Activated CD4-positive, alpha-beta memory T cell treated with anti-CD3 and anti-CD28 coated beads for 36 hours (primary cell): Measurements from ENCODE around the gene DHCR7. TPM values are rescaled to one million over a fixed set of nuclear protein-coding genes. Genes with fewer than 3 reads are reported as not detected.

Experiments
- CTCF ChIA-PET: fragments of 350-600 bp; sonication (Branson Sonifier 250); formaldehyde crosslinking; loops from one replicate; lab custom pipeline; 2021; ENCODE audit warnings: antibody characterized with exemption, inconsistent platforms; lab: Charles Lee
- POLR2A ChIA-PET: fragments of 350-600 bp; sonication (Branson Sonifier 250); formaldehyde crosslinking; loops from one replicate; lab custom pipeline; 2021; ENCODE audit warnings: antibody characterized with exemption; lab: Charles Lee
- DNase-seq: peaks from one replicate; pipeline ENCODE4 v3.0.0-alpha.2; 2020
- H3K27ac Mint-ChIP-seq: one replicate; pipeline ENCODE4 v1.8.0; 2021; ENCODE audit warnings: mixed read lengths
- H3K27me3 Mint-ChIP-seq: one replicate; pipeline ENCODE4 v1.8.0; 2021; ENCODE audit warnings: mixed read lengths
- H3K36me3 Mint-ChIP-seq: one replicate; pipeline ENCODE4 v1.8.0; 2021; ENCODE audit warnings: mixed read lengths
- H3K4me1 Mint-ChIP-seq: one replicate; pipeline ENCODE4 v1.8.0; 2021; ENCODE audit warnings: low read depth, mixed read lengths
- H3K4me3 Mint-ChIP-seq: one replicate; pipeline ENCODE4 v1.8.0; 2021; ENCODE audit warnings: mild to moderate bottlenecking, mixed read lengths
- H3K9me3 Mint-ChIP-seq: one replicate; pipeline ENCODE4 v1.8.0; 2021; ENCODE audit warnings: mixed read lengths
- intact Hi-C: fragments of 100-400 bp; cut with micrococcal nuclease; formaldehyde crosslinking; loops from one replicate; pipeline ENCODE4 v1.15.1; 2023
- microRNA-seq: library from miRNA; unstranded; fragments of <30 nt; microRNA quantifications from one replicate; pipeline ENCODE4 v1.2.0, GENCODE V29; 2022; ENCODE audit warnings: borderline number of aligned reads, borderline microRNAs expressed, borderline replicate concordance
- total RNA-seq, 2 experiments: library from RNA; stranded (reverse); gene quantifications; one replicate each; pipeline ENCODE4 v1.2.3, GENCODE V29; 2021

The DHCR7 gene
- total RNA-seq, 2 experiments from 2014 or later, result 61.4 to 63.5 TPM

DNA sequence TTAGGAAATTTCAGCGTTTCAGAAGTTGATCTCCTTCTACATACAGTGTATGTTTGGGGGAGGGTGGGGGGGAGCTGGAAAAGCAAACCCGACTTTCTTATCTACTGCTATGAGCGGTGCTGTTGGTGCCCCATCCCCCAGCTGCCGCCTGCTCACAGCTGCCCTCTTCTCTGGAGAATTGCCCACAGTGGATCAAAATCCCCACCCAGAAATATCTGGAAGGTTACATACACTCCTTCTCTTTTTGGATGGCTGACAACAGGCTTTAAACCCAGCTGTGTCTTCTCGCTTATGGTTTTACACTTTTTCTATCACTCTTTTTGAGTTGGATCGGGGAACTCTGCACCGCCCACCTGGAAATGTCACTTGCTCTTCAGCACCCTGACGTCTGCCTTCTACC, 56.4 kb downstream of the DHCR7 start:
- Mint-ChIP-seq H3K36me3 (no peaks in the 10 kb centered on the region), H3K9me3 (no peaks in the 10 kb centered on the region), H3K27me3 (peaks cover 8% of the 10 kb centered on the region), H3K4me1 (no peaks in the 10 kb centered on the region), H3K4me3 (no peak overlapping the region), H3K27ac (no peak overlapping the region)
- CTCF ChIA-PET, result no interaction called here
- POLR2A ChIA-PET, result no interaction called here
- intact Hi-C loops, result no loop called here
- no peak for DNase-seq

GRCh38 chr11:71391352-71391751, 56.8 kb downstream of the DHCR7 start:
- no peaks in the 10 kb centered on the region for H3K36me3 Mint-ChIP-seq

GRCh38 chr11:71388637-71389235, 59.5 kb downstream of the DHCR7 start:
- no peak overlapping the region for H3K4me3 Mint-ChIP-seq
- no peak for DNase-seq

More at GRCh38 chr11:71391352-71391751, 56.8 kb downstream of the DHCR7 start:
- no peak for DNase-seq
- Mint-ChIP-seq H3K4me1 (no peaks in the 10 kb centered on the region), H3K9me3 (no peaks in the 10 kb centered on the region), H3K4me3 (no peak overlapping the region), H3K27me3 (peaks cover 8% of the 10 kb centered on the region), H3K27ac (no peak overlapping the region)
- CTCF ChIA-PET, result no interaction called here
- intact Hi-C loops, result no loop called here
- POLR2A ChIA-PET, result no interaction called here

DNA sequence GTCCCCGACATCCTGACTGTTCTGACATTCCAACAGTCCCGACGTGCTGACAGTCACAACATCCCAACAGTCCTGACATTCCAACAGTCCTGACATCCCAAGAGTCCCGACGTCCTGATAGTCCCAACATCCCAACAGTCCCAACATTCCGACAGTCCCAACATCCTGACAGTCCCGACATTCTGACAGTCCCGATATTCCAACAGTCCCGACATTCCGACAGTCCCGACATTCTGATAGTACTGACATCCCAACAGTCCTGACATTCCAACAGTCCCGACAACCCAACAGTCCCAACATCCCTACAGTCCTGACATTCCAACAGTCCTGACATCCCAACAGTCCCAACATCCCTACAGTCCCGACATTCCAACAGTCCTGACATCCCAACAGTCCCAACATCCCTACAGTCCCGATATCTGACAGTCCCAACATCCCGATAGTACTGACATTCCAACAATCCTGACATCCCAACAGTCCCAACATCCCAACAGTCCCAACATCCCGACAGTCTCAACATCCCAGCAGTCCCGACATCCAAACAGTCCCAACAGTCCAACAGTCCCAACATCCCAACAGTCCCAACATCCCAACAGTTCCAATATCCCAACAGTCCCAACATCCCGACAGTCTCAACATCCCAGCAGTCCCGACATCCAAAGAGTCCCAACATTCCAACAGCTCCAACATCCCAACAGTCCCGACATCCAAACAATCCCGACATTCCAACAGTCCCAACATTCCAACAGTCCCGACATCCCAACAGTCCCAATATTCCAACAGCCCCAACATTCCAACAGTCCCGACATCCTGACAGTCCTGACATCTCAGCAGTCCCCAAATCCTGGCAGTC, 60.2 kb downstream of the DHCR7 start:
- CTCF ChIA-PET, result no interaction called here
- no peak overlapping the region for H3K4me3 Mint-ChIP-seq
- peaks cover 8% of the 10 kb centered on the region for H3K27me3 Mint-ChIP-seq
- no peaks in the 10 kb centered on the region for H3K9me3 Mint-ChIP-seq
- intact Hi-C loops, result no loop called here
- H3K4me1 Mint-ChIP-seq, result no peaks in the 10 kb centered on the region
- H3K36me3 Mint-ChIP-seq, result no peaks in the 10 kb centered on the region
- POLR2A ChIA-PET, result no interaction called here
- H3K27ac Mint-ChIP-seq, result no peak overlapping the region
- no peak for DNase-seq

More at GRCh38 chr11:71388637-71389235, 59.5 kb downstream of the DHCR7 start:
- Mint-ChIP-seq H3K9me3 (no peaks in the 10 kb centered on the region), H3K27me3 (peaks cover 8% of the 10 kb centered on the region), H3K4me1 (no peaks in the 10 kb centered on the region), H3K36me3 (no peaks in the 10 kb centered on the region), H3K27ac (no peak overlapping the region)
- ChIA-PET CTCF (no interaction called here), POLR2A (no interaction called here)
- intact Hi-C loops, result no loop called here

GRCh38 chr11:71387200-71387599, 61.0 kb downstream of the DHCR7 start:
- H3K4me1 Mint-ChIP-seq, result no peaks in the 10 kb centered on the region
- CTCF ChIA-PET, result no interaction called here

GRCh38 chr11:71386202-71386601, 62.0 kb downstream of the DHCR7 start:
- DNase-seq, result no peak
- Mint-ChIP-seq H3K27ac (no peak overlapping the region), H3K9me3 (no peaks in the 10 kb centered on the region), H3K36me3 (no peaks in the 10 kb centered on the region), H3K27me3 (peaks cover 14% of the 10 kb centered on the region), H3K4me3 (no peak overlapping the region), H3K4me1 (no peaks in the 10 kb centered on the region)
- ChIA-PET CTCF (no interaction called here), POLR2A (no interaction called here)
- intact Hi-C loops, result no loop called here

More at GRCh38 chr11:71387200-71387599, 61.0 kb downstream of the DHCR7 start:
- Mint-ChIP-seq H3K27ac (no peak overlapping the region), H3K4me3 (no peak overlapping the region), H3K9me3 (no peaks in the 10 kb centered on the region), H3K27me3 (peaks cover 11% of the 10 kb centered on the region), H3K36me3 (no peaks in the 10 kb centered on the region)
- no peak for DNase-seq
- intact Hi-C loops, result no loop called here
- POLR2A ChIA-PET, result no interaction called here

DNA sequence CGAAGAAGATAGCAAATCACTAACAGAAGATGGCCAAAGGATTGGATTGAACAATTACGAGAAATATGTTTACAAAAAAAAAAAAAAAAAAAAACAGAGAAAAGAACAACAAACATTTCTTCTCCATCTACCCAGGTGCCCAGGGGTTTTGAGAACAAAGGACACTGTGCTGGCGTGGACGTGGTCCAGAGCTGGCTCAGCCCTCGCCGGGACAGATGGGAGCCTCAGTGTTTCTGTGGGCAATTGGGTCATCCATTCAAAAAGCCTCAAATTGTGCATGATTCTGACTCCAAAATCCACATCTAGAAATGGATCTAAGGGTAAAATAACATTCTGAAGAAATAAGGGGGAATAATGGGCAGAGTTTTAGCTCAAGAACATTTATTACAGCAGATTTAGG, 63.1 kb downstream of the DHCR7 start:
- H3K27ac Mint-ChIP-seq, result no peak overlapping the region
- intact Hi-C loops, result no loop called here
- ChIA-PET CTCF (no interaction called here), POLR2A (no interaction called here)
- no peak overlapping the region for H3K4me3 Mint-ChIP-seq
- H3K36me3 Mint-ChIP-seq, result no peaks in the 10 kb centered on the region
- peaks cover 14% of the 10 kb centered on the region for H3K27me3 Mint-ChIP-seq
- no peak for DNase-seq
- no peaks in the 10 kb centered on the region for H3K9me3 Mint-ChIP-seq
- no peaks in the 10 kb centered on the region for H3K4me1 Mint-ChIP-seq

DNA sequence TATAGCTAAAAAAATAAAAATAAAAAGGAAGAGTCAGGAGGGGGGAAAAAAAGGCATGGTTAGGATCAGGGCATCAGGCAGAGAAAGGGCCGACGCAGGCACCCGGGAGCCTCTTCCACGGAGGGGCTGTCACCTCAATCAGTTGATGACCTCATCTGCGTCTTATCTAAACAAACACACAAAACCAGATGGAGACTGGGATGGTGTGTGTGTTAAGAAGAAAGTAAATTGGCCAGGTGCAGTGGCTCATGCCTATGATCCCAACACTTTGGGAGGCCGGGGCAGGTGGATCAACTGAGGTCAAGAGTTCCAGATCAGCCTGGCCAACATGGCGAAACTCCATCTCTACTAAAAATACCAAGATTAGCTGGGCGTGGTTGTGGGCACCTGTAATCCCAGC, 63.6 kb downstream of the DHCR7 start:
- Mint-ChIP-seq H3K9me3 (no peaks in the 10 kb centered on the region), H3K4me1 (no peaks in the 10 kb centered on the region), H3K27ac (no peak overlapping the region), H3K4me3 (no peak overlapping the region), H3K36me3 (no peaks in the 10 kb centered on the region), H3K27me3 (peaks cover 16% of the 10 kb centered on the region)
- intact Hi-C loops, result no loop called here
- DNase-seq, result no peak
- POLR2A ChIA-PET, result no interaction called here
- CTCF ChIA-PET, result no interaction called here

Small RNA genes within 50 kb of the gene (microRNA-seq; reads per million reads assigned to microRNA genes)
- not detected for gene MIR6754

Other genes starting within 250 kb of the DHCR7 start
- gene SHANK2, start 195.8 kb downstream of the DHCR7 start, total RNA-seq, result not detected
- gene NADSYN1, start 4.8 kb upstream of the DHCR7 start, total RNA-seq, result 10 to 100 TPM; 85.0 to 91.9 TPM
- not detected for gene KRTAP5-7, start 78.9 kb upstream of the DHCR7 start, total RNA-seq
- not detected for gene KRTAP5-8, start 89.6 kb upstream of the DHCR7 start, total RNA-seq
- under 1 TPM in 1 of 2 experiments, not detected in 1; 0.27 TPM for gene KRTAP5-9, start 100.0 kb upstream of the DHCR7 start, total RNA-seq
- gene KRTAP5-10, start 117.2 kb upstream of the DHCR7 start, total RNA-seq, result not detected
- gene KRTAP5-11, start 134.5 kb upstream of the DHCR7 start, total RNA-seq, result not detected